GM21390 (cell line): ENCODE results near the gene PIP4K2A.

Source experiments
- ATAC-seq: cut with Tn5 transposase; IDR thresholded peaks from one replicate; pipeline ENCODE4 v1.9.1; 2021; ENCODE audit not compliant: unreplicated experiment

Gene PIP4K2A

GRCh38 chr10:22491931-22492615, 222.3 kb downstream of the PIP4K2A start:
- ATAC-seq = no peak

- ATAC-seq = no peak
These were observed 222.9 kb downstream of the PIP4K2A start for GRCh38 chr10:22491480-22491879.

DNA sequence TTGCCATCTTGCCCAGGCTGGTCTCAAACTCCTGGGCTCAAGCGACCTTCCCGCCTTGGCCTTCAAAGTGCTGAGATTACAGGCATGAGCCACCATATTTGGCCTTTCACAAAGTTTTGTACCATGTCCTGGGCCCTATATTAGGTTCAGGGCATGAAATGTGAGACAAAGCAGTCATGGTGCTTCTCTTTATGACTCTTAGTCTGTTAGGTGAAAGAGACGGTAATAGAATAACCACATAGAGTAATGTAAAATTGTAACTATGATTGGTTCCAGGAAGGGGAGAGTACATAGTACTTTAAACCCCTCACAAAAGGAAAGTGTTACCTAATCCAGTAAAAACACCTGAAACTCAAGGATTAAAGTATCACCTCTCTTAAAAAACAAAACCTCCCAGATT, 224.4 kb downstream of the PIP4K2A start:
- no peak for ATAC-seq

DNA sequence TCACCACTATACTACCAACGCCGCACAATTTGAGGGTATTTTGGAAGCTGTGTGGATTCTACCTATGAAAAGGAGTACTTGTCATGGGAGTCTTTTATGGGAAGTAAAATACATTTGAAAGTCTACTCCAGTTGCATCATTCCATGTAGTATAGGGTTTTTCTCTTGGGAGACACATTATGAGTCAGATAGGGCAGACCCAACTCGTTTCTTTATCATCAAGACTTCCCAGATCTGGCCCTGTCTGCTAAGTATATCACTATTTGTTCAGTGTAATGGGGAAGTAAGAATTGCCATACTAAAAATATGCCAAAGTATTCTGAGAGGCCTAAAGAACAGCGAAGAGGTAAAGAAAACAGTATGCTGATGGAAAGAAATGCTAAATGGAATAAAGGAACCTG, 224.9 kb downstream of the PIP4K2A start:
- ATAC-seq = no peak

DNA sequence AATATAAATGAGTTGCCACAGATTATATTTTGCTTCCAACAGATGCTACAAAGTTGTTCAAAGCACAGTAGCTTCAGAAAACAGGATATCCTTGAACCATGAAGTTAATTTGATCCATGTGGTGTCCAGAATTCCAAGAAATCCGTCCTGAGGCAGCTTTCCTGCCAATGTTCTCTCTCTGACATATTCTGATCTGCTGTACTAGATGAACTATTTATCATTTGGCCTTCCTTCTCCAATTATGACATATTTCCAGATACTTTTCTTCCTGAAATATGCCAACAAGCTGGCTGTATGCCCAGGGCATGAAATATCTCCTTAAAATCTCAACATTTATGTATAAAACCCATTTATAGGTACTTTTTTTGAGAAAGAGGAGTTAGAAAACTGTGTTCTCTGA, 227.9 kb downstream of the PIP4K2A start:
- no peak for ATAC-seq
